C4-2B (cell line): Measurements from ENCODE around the gene SKAP2.
"Not testable (repeated sequence)": the region's sequence is repeated elsewhere in the genome, so short reads cannot be mapped to it uniquely, and the experiment has no call there.

Experiments used
- H3K27ac ChIP-seq: fragments of 450-650 bp; 2 replicates; pipeline ENCODE4 v1.5.1; 2017
- CTCF ChIP-seq: fragments of 450-650 bp; conservative IDR thresholded peaks from 2 replicates; pipeline ENCODE4 v1.5.1; 2017; ENCODE audit warnings: mild to moderate bottlenecking
- ZFX ChIP-seq: fragments of 450-650 bp; IDR thresholded peaks from 2 replicates; pipeline ENCODE4 v1.6.1; 2017

The SKAP2 gene

DNA sequence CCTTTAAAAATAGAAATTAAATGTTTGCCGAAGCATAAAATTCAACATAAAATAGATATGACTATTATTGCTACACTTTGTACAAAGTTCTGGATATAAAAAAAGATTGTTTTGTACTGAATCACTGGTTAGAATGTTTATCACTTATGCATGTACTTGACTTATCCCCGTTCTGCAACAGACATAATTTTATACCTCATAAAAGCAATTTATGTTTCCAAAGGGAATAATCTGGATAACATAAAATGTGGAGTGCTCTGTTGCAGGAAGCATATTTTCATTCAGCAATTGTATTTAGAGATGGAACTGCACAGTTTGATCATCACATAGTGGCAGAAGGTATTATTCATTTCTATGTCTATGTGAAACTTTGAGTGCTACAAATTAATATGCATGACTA, 21.5 kb downstream of the SKAP2 start:
- no peak overlapping the region for H3K27ac ChIP-seq
- no peak for TF ChIP-seq ZFX
- no peak for TF ChIP-seq CTCF

GRCh38 chr7:26841003-26841739, 23.2 kb downstream of the SKAP2 start:
- TF ChIP-seq CTCF (no peak), ZFX (no peak)
- no peak overlapping the region for H3K27ac ChIP-seq

- H3K27ac ChIP-seq: not testable (repeated sequence)
Measured at GRCh38 chr7:26836793-26837192, 27.6 kb downstream of the SKAP2 start.

- TF ChIP-seq ZFX (no peak), CTCF (no peak)
- H3K27ac ChIP-seq: no peak overlapping the region
Measured at GRCh38 chr7:26815426-26815825, 49.0 kb downstream of the SKAP2 start.

DNA sequence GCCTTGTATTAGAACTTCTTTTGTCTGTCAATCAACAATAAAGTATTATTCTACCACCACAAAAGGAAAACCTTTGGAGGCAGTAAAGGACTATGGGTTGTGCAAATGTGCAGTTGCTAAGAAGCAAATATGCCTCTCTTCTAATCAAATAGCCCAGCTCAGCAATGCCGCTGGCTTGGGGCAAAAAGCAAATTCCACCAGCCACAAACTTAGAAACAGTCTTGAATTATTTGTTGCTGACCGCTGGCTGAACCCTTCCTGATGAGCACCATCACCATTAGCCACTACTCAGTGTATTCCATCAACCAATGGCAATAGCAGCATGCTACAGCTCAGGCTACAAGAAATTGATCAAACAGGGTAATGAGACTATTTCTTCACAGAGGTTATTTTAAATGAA, 51.0 kb downstream of the SKAP2 start:
- no peak overlapping the region for H3K27ac ChIP-seq
- TF ChIP-seq CTCF: no peak
- TF ChIP-seq ZFX: no peak

DNA sequence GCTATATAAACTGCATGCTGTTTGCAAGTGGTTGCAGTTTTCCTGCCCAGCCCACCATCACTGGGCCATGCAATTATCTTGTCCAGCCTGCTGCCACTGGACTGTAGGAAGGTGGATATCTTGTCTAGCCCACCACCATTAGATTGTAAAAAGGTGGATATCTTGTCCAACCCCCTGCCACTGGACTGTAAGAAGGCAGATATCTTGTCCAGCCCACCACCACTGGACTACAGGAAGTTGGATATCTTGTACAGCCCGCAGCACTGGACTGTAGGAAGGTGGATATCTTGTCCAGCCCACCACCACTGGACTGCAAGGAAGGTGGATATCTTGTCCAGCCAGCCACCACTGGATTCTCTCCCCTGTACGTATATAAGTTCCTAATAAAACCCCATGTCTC, 69.8 kb downstream of the SKAP2 start:
- no peak overlapping the region for H3K27ac ChIP-seq
- TF ChIP-seq ZFX: no peak
- no peak for TF ChIP-seq CTCF

GRCh38 chr7:26792576-26792975, 71.8 kb downstream of the SKAP2 start:
- no peak overlapping the region for H3K27ac ChIP-seq
- no peak for TF ChIP-seq ZFX
- no peak for TF ChIP-seq CTCF

DNA sequence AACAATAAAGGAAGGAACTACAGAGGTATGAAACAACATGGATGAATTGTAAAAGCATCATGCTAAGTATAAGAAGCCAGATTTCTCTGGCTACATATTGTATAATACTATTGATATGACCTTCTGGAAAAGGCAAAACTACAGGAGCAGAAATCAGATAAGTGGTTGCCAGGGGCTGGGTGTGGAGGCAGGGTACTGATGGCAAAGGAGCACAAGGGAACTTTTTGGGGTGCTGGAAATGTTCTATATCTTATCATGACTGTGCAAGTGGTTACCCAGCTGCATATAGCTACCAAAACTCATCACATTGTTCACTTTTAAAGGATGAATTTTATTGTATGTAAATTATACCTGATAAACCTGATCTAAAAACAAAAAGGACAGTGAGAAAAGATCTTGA, 72.4 kb downstream of the SKAP2 start:
- no peak overlapping the region for H3K27ac ChIP-seq
- TF ChIP-seq CTCF: no peak
- TF ChIP-seq ZFX: no peak
